HEK293 (cell line): Measurements from ENCODE around the gene PLEKHA7.

Source experiments
- CTCF ChIA-PET: fragments of 350-600 bp; formaldehyde crosslinking; extraction: SDS; loops from one replicate; lab custom pipeline; 2021; ENCODE audit warnings: antibody characterized with exemption; lab: Yijun Ruan, JAX
- POLR2A ChIA-PET: fragments of 300-600 bp; formaldehyde crosslinking; extraction: SDS; loops from one replicate; lab custom pipeline; 2020; ENCODE audit warnings: antibody characterized with exemption, inconsistent platforms; lab: Yijun Ruan, JAX
- H3K27ac ChIP-seq: fragments of 200-500 bp; sonication (Bioruptor generic); 2 replicates; pipeline ENCODE4 v1.5.1; 2014; ENCODE audit warnings: low read depth, low read length, control low read depth, inconsistent platforms; ENCODE audit errors: extremely low read depth
- H3K36me3 ChIP-seq, 2 experiments: fragments of 200-500 bp in 1 of 2; sonication (Bioruptor generic) in 1 of 2; 1 replicate in 1 of 2; 2 replicates in 1 of 2; pipeline ENCODE4 v1.5.1; 2014 to 2017; ENCODE audit warnings: inconsistent platforms in 2 of 2, low read length in 2 of 2; ENCODE audit not compliant: control insufficient read depth in 2 of 2, insufficient read depth in 1 of 2
- H3K4me1 ChIP-seq: fragments of 200-500 bp; sonication (Bioruptor generic); 2 replicates; pipeline ENCODE4 v1.5.1; 2014; ENCODE audit warnings: mild to moderate bottlenecking, low read length, inconsistent platforms; ENCODE audit not compliant: control insufficient read depth, insufficient read depth
- H3K4me3 ChIP-seq: 2 replicates; pipeline ENCODE4 v1.5.1; 2011; ENCODE audit warnings: low read depth, mild to moderate bottlenecking, control low read depth, low read length, moderate library complexity
- H3K9me3 ChIP-seq: fragments of 200-500 bp; sonication (Bioruptor generic); 2 replicates; pipeline ENCODE4 v1.5.1; 2014; ENCODE audit warnings: low read depth, low read length, inconsistent platforms; ENCODE audit not compliant: control insufficient read depth, insufficient read depth
- GLIS2 ChIP-seq: fragments of 450-650 bp; formaldehyde crosslinking; IDR thresholded peaks from 2 replicates; pipeline ENCODE4 v1.5.1; 2016; ENCODE audit warnings: missing biosample characterization, missing genetic modification characterization
- PRDM1 ChIP-seq: fragments of 450-650 bp; formaldehyde crosslinking; IDR thresholded peaks from 2 replicates; pipeline ENCODE4; 2016; ENCODE audit warnings: missing biosample characterization, missing genetic modification characterization
- TRIM28 ChIP-seq: IDR thresholded peaks from 2 replicates; pipeline ENCODE4 v1.6.1; 2011; ENCODE audit warnings: low read length, control low read depth, borderline replicate concordance
- ZNF138 ChIP-seq: fragments of 450-650 bp; formaldehyde crosslinking; IDR thresholded peaks from 2 replicates; pipeline ENCODE4 v1.5.1; 2016; ENCODE audit warnings: missing biosample characterization, missing genetic modification characterization, borderline replicate concordance
- ZNF16 ChIP-seq: fragments of 450-650 bp; formaldehyde crosslinking; IDR thresholded peaks from 2 replicates; pipeline ENCODE4 v1.5.1; 2016; ENCODE audit warnings: low read depth, missing biosample characterization, missing genetic modification characterization
- ZNF23 ChIP-seq: fragments of 450-650 bp; formaldehyde crosslinking; IDR thresholded peaks from 2 replicates; pipeline ENCODE4 v1.5.1; 2016; ENCODE audit warnings: missing biosample characterization, missing genetic modification characterization, borderline replicate concordance
- ZNF239 ChIP-seq: fragments of 450-650 bp; formaldehyde crosslinking; IDR thresholded peaks from 2 replicates; pipeline ENCODE4 v1.5.1; 2016; ENCODE audit warnings: missing biosample characterization, missing genetic modification characterization
- ZNF350 ChIP-seq: fragments of 450-650 bp; formaldehyde crosslinking; IDR thresholded peaks from 2 replicates; pipeline ENCODE4 v1.5.0; 2017; ENCODE audit warnings: missing biosample characterization, mild to moderate bottlenecking, missing genetic modification characterization
- ZNF416 ChIP-seq: fragments of 450-650 bp; formaldehyde crosslinking; IDR thresholded peaks from 2 replicates; pipeline ENCODE4 v1.5.1; 2016; ENCODE audit warnings: missing biosample characterization, missing genetic modification characterization
- ZNF558 ChIP-seq: fragments of 450-650 bp; formaldehyde crosslinking; IDR thresholded peaks from 2 replicates; pipeline ENCODE4 v1.5.1; 2016; ENCODE audit warnings: missing biosample characterization, missing genetic modification characterization
- ZNF610 ChIP-seq: fragments of 450-650 bp; formaldehyde crosslinking; IDR thresholded peaks from 2 replicates; pipeline ENCODE4 v1.5.1; 2016; ENCODE audit warnings: missing biosample characterization, missing genetic modification characterization, borderline replicate concordance
- ZNF623 ChIP-seq: fragments of 450-650 bp; formaldehyde crosslinking; IDR thresholded peaks from 2 replicates; pipeline ENCODE4 v1.5.1; 2016; ENCODE audit warnings: missing biosample characterization, missing genetic modification characterization
- ZNF664 ChIP-seq: fragments of 450-650 bp; formaldehyde crosslinking; IDR thresholded peaks from 2 replicates; pipeline ENCODE4 v1.5.1; 2016; ENCODE audit warnings: missing biosample characterization, missing genetic modification characterization
- ZNF785 ChIP-seq: fragments of 450-650 bp; formaldehyde crosslinking; IDR thresholded peaks from 2 replicates; pipeline ENCODE4 v1.5.1; 2016; ENCODE audit warnings: missing biosample characterization, missing genetic modification characterization
- ZNF843 ChIP-seq: fragments of 450-650 bp; formaldehyde crosslinking; IDR thresholded peaks from 2 replicates; pipeline ENCODE4 v1.5.1; 2016; ENCODE audit warnings: missing biosample characterization, missing genetic modification characterization
- TF ChIP-seq, protein P1 (sequence below): fragments of 450-650 bp; formaldehyde crosslinking; IDR thresholded peaks from 2 replicates; pipeline ENCODE4 v1.5.1; 2016; ENCODE audit warnings: missing biosample characterization, missing genetic modification characterization
- TF ChIP-seq, protein P2 (sequence below): fragments of 450-650 bp; formaldehyde crosslinking; IDR thresholded peaks from 2 replicates; pipeline ENCODE4 v1.5.1; 2017; ENCODE audit warnings: missing biosample characterization, missing genetic modification characterization
- TF ChIP-seq, protein P3 (sequence below): fragments of 450-650 bp; formaldehyde crosslinking; IDR thresholded peaks from 2 replicates; pipeline ENCODE4 v1.5.1; 2017; ENCODE audit warnings: missing biosample characterization, missing genetic modification characterization
- TF ChIP-seq, protein P4 (sequence below): fragments of 450-650 bp; formaldehyde crosslinking; IDR thresholded peaks from 2 replicates; pipeline ENCODE4 v1.5.1; 2016; ENCODE audit warnings: missing biosample characterization, missing genetic modification characterization
- TF ChIP-seq, protein P5 (sequence below): fragments of 450-650 bp; formaldehyde crosslinking; IDR thresholded peaks from 2 replicates; pipeline ENCODE4 v1.5.1; 2017; ENCODE audit warnings: missing biosample characterization, missing genetic modification characterization
- TF ChIP-seq, protein P6 (sequence below): fragments of 450-650 bp; formaldehyde crosslinking; IDR thresholded peaks from 2 replicates; pipeline ENCODE4 v1.5.1; 2016; ENCODE audit warnings: missing biosample characterization, missing genetic modification characterization
- TF ChIP-seq, protein P7 (sequence below): fragments of 450-650 bp; formaldehyde crosslinking; IDR thresholded peaks from 2 replicates; pipeline ENCODE4 v1.5.1; 2017; ENCODE audit warnings: missing biosample characterization, missing genetic modification characterization

PLEKHA7 gene

DNA sequence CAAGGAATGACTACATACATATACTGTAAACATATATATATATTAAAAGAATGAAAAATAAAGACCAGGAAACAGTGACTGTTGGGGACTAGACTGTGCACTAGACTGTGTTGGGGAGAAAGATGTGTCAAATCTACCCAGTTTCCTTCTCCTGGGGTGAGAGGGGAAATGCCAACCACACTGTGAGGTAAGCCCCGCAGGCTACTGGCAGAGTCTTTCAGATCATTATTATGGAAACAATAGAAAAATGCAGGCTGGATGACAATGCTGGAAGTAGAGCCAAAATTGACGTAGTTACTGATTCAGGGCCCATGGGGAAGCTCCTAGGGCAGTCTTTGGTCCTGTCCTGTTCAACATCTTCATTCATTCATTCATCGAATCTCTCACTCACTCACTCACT is 174.4 kb downstream of the PLEKHA7 start:
- CTCF ChIA-PET, result no interaction called here
- POLR2A ChIA-PET, result no interaction called here
- no peak overlapping the region for H3K4me3 ChIP-seq
- TF ChIP-seq ZNF610 (tag by site-specific recombination) (no peak), ZNF23 (no peak), ZNF623 (tag by site-specific recombination) (no peak), GLIS2 (no peak), ZNF558 (tag by site-specific recombination) (no peak), TRIM28 (no peak), ZNF16 (tag by site-specific recombination) (no peak)
- TF ChIP-seq, protein P1, sequence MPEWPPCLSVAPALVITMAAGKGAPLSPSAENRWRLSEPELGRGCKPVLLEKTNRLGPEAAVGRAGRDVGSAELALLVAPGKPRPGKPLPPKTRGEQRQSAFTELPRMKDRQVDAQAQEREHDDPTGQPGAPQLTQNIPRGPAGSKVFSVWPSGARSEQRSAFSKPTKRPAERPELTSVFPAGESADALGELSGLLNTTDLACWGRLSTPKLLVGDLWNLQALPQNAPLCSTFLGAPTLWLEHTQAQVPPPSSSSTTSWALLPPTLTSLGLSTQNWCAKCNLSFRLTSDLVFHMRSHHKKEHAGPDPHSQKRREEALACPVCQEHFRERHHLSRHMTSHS (tag by site-specific recombination), result no peak
- TF ChIP-seq, protein P2, sequence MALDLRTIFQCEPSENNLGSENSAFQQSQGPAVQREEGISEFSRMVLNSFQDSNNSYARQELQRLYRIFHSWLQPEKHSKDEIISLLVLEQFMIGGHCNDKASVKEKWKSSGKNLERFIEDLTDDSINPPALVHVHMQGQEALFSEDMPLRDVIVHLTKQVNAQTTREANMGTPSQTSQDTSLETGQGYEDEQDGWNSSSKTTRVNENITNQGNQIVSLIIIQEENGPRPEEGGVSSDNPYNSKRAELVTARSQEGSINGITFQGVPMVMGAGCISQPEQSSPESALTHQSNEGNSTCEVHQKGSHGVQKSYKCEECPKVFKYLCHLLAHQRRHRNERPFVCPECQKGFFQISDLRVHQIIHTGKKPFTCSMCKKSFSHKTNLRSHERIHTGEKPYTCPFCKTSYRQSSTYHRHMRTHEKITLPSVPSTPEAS (tag by site-specific recombination), result no peak
- no peak overlapping the region for H3K27ac ChIP-seq
- H3K36me3 ChIP-seq, result peaks cover 0 to 33% of the 10 kb centered on the region in 2 experiments; a peak in 2 of 3 replicates
- peaks cover 4% of the 10 kb centered on the region; the same call in 1 of the 2 replicates for H3K4me1 ChIP-seq
- H3K9me3 ChIP-seq, result no peaks in the 10 kb centered on the region

DNA sequence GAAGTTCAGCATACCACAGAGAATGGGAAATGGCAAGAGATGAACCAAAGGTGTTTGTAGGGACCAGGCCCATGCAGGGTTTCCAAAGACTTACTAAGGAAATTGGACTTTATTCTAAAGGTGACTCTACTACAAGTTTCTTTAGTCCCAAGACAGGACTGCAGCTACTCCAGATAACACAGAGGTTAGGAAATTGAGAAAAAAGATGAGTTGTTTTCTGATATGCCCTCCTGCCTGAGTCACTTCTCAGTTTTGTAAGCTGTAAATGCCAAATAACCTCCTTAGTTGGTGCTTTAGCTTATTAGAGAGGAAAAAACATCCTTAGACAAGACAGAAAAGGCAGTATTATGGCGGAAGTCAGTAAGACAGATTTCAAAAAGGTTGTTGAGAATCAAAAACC is 179.8 kb downstream of the PLEKHA7 start:
- CTCF ChIA-PET, result interaction anchor here (1.6 kb wide), 1 partner anchor 14 kb away, joined by 6 read pairs; no protein-coding TSS in a partner anchor
- POLR2A ChIA-PET, result no interaction called here
- Histone ChIP-seq H3K9me3 (no peaks in the 10 kb centered on the region), H3K27ac (no peak overlapping the region), H3K36me3 (peaks cover 0 to 20% of the 10 kb centered on the region in 2 experiments; a peak in 2 of 3 replicates), H3K4me1 (no peaks in the 10 kb centered on the region), H3K4me3 (no peak overlapping the region)
- TF ChIP-seq ZNF416 (tag by site-specific recombination), result no peak
- TF ChIP-seq, protein P3, sequence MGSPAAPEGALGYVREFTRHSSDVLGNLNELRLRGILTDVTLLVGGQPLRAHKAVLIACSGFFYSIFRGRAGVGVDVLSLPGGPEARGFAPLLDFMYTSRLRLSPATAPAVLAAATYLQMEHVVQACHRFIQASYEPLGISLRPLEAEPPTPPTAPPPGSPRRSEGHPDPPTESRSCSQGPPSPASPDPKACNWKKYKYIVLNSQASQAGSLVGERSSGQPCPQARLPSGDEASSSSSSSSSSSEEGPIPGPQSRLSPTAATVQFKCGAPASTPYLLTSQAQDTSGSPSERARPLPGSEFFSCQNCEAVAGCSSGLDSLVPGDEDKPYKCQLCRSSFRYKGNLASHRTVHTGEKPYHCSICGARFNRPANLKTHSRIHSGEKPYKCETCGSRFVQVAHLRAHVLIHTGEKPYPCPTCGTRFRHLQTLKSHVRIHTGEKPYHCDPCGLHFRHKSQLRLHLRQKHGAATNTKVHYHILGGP (tag by site-specific recombination), result no peak
- TF ChIP-seq, protein P4, sequence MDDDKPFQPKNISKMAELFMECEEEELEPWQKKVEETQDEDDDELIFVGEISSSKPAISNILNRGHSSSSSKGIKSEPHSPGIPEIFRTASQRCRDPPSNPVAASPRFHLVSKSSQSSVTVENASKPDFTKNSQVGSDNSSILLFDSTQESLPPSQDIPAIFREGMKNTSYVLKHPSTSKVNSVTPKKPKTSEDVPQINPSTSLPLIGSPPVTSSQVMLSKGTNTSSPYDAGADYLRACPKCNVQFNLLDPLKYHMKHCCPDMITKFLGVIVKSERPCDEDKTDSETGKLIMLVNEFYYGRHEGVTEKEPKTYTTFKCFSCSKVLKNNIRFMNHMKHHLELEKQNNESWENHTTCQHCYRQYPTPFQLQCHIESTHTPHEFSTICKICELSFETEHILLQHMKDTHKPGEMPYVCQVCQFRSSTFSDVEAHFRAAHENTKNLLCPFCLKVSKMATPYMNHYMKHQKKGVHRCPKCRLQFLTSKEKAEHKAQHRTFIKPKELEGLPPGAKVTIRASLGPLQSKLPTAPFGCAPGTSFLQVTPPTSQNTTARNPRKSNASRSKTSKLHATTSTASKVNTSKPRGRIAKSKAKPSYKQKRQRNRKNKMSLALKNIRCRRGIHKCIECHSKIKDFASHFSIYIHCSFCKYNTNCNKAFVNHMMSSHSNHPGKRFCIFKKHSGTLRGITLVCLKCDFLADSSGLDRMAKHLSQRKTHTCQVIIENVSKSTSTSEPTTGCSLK (tag by site-specific recombination), result no peak
- no peak for TF ChIP-seq ZNF239 (tag by site-specific recombination)
- TF ChIP-seq ZNF664 (tag by site-specific recombination), result no peak
- no peak for TF ChIP-seq ZNF138 (tag by site-specific recombination)
- TF ChIP-seq, protein P5, sequence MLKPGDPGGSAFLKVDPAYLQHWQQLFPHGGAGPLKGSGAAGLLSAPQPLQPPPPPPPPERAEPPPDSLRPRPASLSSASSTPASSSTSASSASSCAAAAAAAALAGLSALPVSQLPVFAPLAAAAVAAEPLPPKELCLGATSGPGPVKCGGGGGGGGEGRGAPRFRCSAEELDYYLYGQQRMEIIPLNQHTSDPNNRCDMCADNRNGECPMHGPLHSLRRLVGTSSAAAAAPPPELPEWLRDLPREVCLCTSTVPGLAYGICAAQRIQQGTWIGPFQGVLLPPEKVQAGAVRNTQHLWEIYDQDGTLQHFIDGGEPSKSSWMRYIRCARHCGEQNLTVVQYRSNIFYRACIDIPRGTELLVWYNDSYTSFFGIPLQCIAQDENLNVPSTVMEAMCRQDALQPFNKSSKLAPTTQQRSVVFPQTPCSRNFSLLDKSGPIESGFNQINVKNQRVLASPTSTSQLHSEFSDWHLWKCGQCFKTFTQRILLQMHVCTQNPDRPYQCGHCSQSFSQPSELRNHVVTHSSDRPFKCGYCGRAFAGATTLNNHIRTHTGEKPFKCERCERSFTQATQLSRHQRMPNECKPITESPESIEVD (tag by site-specific recombination), result no peak
- no peak for TF ChIP-seq ZNF610 (tag by site-specific recombination)
- no peak for TF ChIP-seq ZNF843 (tag by site-specific recombination)
- TF ChIP-seq ZNF350 (tag by site-specific recombination), result no peak
- TF ChIP-seq, protein P1 (tag by site-specific recombination), result no peak
- no peak for TF ChIP-seq PRDM1 (tag by site-specific recombination)
- no peak for TF ChIP-seq ZNF785 (tag by site-specific recombination)
- TF ChIP-seq, protein P6, sequence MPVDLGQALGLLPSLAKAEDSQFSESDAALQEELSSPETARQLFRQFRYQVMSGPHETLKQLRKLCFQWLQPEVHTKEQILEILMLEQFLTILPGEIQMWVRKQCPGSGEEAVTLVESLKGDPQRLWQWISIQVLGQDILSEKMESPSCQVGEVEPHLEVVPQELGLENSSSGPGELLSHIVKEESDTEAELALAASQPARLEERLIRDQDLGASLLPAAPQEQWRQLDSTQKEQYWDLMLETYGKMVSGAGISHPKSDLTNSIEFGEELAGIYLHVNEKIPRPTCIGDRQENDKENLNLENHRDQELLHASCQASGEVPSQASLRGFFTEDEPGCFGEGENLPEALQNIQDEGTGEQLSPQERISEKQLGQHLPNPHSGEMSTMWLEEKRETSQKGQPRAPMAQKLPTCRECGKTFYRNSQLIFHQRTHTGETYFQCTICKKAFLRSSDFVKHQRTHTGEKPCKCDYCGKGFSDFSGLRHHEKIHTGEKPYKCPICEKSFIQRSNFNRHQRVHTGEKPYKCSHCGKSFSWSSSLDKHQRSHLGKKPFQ (tag by site-specific recombination), result no peak
- TF ChIP-seq, protein P7, sequence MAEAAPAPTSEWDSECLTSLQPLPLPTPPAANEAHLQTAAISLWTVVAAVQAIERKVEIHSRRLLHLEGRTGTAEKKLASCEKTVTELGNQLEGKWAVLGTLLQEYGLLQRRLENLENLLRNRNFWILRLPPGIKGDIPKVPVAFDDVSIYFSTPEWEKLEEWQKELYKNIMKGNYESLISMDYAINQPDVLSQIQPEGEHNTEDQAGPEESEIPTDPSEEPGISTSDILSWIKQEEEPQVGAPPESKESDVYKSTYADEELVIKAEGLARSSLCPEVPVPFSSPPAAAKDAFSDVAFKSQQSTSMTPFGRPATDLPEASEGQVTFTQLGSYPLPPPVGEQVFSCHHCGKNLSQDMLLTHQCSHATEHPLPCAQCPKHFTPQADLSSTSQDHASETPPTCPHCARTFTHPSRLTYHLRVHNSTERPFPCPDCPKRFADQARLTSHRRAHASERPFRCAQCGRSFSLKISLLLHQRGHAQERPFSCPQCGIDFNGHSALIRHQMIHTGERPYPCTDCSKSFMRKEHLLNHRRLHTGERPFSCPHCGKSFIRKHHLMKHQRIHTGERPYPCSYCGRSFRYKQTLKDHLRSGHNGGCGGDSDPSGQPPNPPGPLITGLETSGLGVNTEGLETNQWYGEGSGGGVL (tag by site-specific recombination), result no peak
